ENCODE results near the gene THADA.

DNA sequence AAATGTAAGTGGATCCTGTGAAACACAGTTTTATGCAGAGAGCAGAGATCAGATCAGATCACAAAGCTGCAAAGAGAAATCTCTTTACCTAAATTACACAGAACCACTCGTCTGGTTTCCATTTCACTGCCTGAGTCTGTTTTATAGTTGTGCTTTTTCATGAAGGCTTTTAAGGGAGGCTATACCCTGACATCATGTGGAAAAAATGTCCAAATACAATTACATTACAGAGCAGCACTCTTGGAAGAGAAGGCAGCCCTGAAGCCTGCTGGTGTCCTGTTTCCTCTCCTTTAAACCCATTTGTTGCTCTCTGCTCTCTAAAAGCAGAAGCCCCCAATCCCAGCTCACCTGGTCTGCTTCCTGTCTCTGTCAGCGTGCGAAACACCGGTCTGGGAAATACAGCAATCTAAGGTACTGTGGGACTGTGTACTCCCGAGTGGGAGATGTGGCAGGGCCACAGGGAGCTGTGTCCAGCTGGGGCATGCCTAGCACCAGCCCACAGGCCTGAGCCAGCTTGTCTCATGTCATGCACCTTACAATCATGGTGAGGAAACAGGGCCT, 344.6 kb downstream of the THADA start:
- TF ChIP-seq, protein P1, sequence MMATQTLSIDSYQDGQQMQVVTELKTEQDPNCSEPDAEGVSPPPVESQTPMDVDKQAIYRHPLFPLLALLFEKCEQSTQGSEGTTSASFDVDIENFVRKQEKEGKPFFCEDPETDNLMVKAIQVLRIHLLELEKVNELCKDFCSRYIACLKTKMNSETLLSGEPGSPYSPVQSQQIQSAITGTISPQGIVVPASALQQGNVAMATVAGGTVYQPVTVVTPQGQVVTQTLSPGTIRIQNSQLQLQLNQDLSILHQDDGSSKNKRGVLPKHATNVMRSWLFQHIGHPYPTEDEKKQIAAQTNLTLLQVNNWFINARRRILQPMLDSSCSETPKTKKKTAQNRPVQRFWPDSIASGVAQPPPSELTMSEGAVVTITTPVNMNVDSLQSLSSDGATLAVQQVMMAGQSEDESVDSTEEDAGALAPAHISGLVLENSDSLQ (IDR thresholded peaks at IDR 0.05), result no peak
- TF ChIP-seq ZNF384 (IDR thresholded peaks at IDR 0.05) (no peak), CTBP1 (IDR thresholded peaks at IDR 0.05; ENCODE audit: borderline replicate concordance) (no peak), ARNT (IDR thresholded peaks at IDR 0.05) (no peak), SUZ12 (IDR thresholded peaks at IDR 0.05) (no peak), FOXK2 (IDR thresholded peaks at IDR 0.05) (no peak)
